Effector memory CD8-positive, alpha-beta T cell (primary cell): ENCODE measurements around the gene TMEM74B.

Experiments used
- ATAC-seq: fragments of 150-1000 bp; cut with Tn5 transposase; replicated peaks from 2 replicates; pipeline ENCODE4 v1.10.0; 2021; ENCODE audit warnings: mild to moderate bottlenecking, moderate library complexity
- DNase-seq, 3 experiments: peaks; one replicate each; pipeline ENCODE4 v3.0.0; 2021
- H3K27ac Mint-ChIP-seq, 2 donors: one replicate each; pipeline ENCODE4 v1.8.0; 2022; ENCODE audit warnings: mild to moderate bottlenecking in 2 of 2, mixed read lengths in 2 of 2, moderate library complexity in 2 of 2
- H3K27me3 Mint-ChIP-seq, 2 donors: one replicate each; pipeline ENCODE4 v1.8.0; 2022; ENCODE audit warnings: mixed read lengths in 2 of 2
- H3K36me3 Mint-ChIP-seq: one replicate; pipeline ENCODE4 v1.8.0; 2022; ENCODE audit warnings: mild to moderate bottlenecking, moderate library complexity, mixed read lengths; ENCODE audit not compliant: insufficient read depth
- H3K4me1 Mint-ChIP-seq, 2 donors: one replicate each; pipeline ENCODE4 v1.8.0; 2022; ENCODE audit warnings: low read depth in 2 of 2, mixed read lengths in 2 of 2
- H3K4me3 Mint-ChIP-seq, 2 donors: one replicate each; pipeline ENCODE4 v1.8.0; 2022; ENCODE audit warnings: mild to moderate bottlenecking in 2 of 2, mixed read lengths in 2 of 2, moderate library complexity in 2 of 2
- H3K9me3 Mint-ChIP-seq, 2 donors: one replicate each; pipeline ENCODE4 v1.8.0; 2022; ENCODE audit warnings: mixed read lengths in 2 of 2

The TMEM74B gene

GRCh38 chr20:1183153-1183552 is 1.6 kb downstream of the TMEM74B start:
- no peak overlapping the region for H3K4me3 Mint-ChIP-seq
- no peaks in the 10 kb centered on the region for H3K9me3 Mint-ChIP-seq
- peaks cover 8 to 10% of the 10 kb centered on the region in 2 donors for H3K4me1 Mint-ChIP-seq
- no peak overlapping the region for H3K27ac Mint-ChIP-seq
- ATAC-seq (no peak), DNase-seq (no peak)
- H3K27me3 Mint-ChIP-seq, result peaks cover 20 to 31% of the 10 kb centered on the region in 2 donors
- H3K36me3 Mint-ChIP-seq, result no peaks in the 10 kb centered on the region

GRCh38 chr20:1182106-1182505 is 2.7 kb downstream of the TMEM74B start:
- Mint-ChIP-seq H3K4me3 (no peak overlapping the region), H3K36me3 (no peaks in the 10 kb centered on the region), H3K27me3 (peaks cover 20 to 31% of the 10 kb centered on the region in 2 donors), H3K27ac (no peak overlapping the region), H3K4me1 (peaks cover 8 to 10% of the 10 kb centered on the region in 2 donors), H3K9me3 (no peaks in the 10 kb centered on the region)
- ATAC-seq (no peak), DNase-seq (no peak)

DNA sequence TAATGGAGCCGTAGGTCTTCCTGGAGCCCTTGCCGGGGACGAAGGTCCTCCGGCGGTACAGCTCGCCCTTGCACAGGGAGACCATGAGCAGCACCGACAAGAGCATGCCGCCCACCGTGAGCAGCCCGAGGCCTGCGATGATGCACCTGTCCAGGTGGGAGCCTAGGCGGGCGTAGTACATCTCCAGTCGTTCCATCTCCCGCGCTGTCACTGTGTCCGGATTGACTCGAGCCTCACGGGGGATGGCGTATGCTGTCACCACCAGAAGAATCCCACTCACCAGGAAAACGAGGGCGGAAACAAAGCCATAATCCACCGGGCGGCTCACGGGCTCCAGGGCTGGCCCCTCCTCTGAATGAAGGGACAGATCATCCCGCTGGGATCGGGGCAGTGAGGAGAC is 3.8 kb downstream of the TMEM74B start:
- no peak overlapping the region for H3K27ac Mint-ChIP-seq
- ATAC-seq, result no peak
- H3K9me3 Mint-ChIP-seq, result no peaks in the 10 kb centered on the region
- peaks cover 5% of the 10 kb centered on the region for H3K36me3 Mint-ChIP-seq
- H3K27me3 Mint-ChIP-seq, result peaks cover 16 to 31% of the 10 kb centered on the region in 2 donors
- no peak overlapping the region for H3K4me3 Mint-ChIP-seq
- no peak for DNase-seq
- peaks cover 7 to 8% of the 10 kb centered on the region in 2 donors for H3K4me1 Mint-ChIP-seq

DNA sequence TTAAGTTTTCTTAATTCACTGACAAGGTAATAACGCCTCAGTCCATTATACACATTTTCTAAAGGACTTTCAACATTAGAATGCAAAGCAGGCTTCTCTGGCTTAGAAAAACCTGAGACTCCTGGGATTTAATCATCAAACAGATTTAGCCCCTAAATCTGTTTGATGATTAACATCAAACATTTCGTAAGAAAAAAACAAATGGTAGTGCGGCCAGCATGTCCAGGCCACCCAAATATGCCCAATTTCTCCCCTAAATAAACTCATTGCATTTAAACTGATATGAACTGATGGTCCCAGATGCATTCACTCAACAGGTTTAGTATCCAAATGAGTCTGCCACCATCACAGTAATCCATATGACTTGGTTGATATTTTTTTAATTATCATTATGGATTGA is 6.2 kb downstream of the TMEM74B start:
- Mint-ChIP-seq H3K4me1 (no peaks in the 10 kb centered on the region), H3K9me3 (no peaks in the 10 kb centered on the region), H3K4me3 (no peak overlapping the region), H3K27me3 (peaks cover 3 to 18% of the 10 kb centered on the region in 2 donors), H3K36me3 (peaks cover 5% of the 10 kb centered on the region), H3K27ac (no peak overlapping the region)
- DNase-seq (no peak), ATAC-seq (no peak)

- H3K9me3 Mint-ChIP-seq, result no peaks in the 10 kb centered on the region
- no peak for ATAC-seq
- H3K36me3 Mint-ChIP-seq, result peaks cover 5% of the 10 kb centered on the region
Observed at GRCh38 chr20:1178103-1178502, 6.7 kb downstream of the TMEM74B start.

GRCh38 chr20:1177680-1178079 is 7.1 kb downstream of the TMEM74B start:
- Mint-ChIP-seq H3K4me3 (no peak overlapping the region), H3K27me3 (peaks cover 0 to 9% of the 10 kb centered on the region in 2 donors), H3K27ac (no peak overlapping the region), H3K9me3 (no peaks in the 10 kb centered on the region), H3K4me1 (no peaks in the 10 kb centered on the region), H3K36me3 (peaks cover 5% of the 10 kb centered on the region)
- DNase-seq, result no peak
- no peak for ATAC-seq

More at GRCh38 chr20:1178103-1178502, 6.7 kb downstream of the TMEM74B start:
- Mint-ChIP-seq H3K4me3 (no peak overlapping the region), H3K27ac (no peak overlapping the region), H3K27me3 (peaks cover 0 to 13% of the 10 kb centered on the region in 2 donors), H3K4me1 (no peaks in the 10 kb centered on the region)
- DNase-seq, result no peak

- DNase-seq (no peak), ATAC-seq (no peak)
- Mint-ChIP-seq H3K27ac (no peak overlapping the region), H3K27me3 (no peaks in the 10 kb centered on the region), H3K4me1 (peaks cover 0 to 4% of the 10 kb centered on the region in 2 donors), H3K4me3 (no peak overlapping the region), H3K36me3 (peaks cover 18% of the 10 kb centered on the region), H3K9me3 (no peaks in the 10 kb centered on the region)
Observed at GRCh38 chr20:1174787-1175186, 10.0 kb downstream of the TMEM74B start.

- Mint-ChIP-seq H3K27ac (no peak overlapping the region), H3K27me3 (no peaks in the 10 kb centered on the region), H3K4me1 (peaks cover 0 to 4% of the 10 kb centered on the region in 2 donors), H3K4me3 (no peak overlapping the region), H3K36me3 (peaks cover 22% of the 10 kb centered on the region), H3K9me3 (no peaks in the 10 kb centered on the region)
- no peak for DNase-seq
- no peak for ATAC-seq
Observed at GRCh38 chr20:1173698-1174097, 11.1 kb downstream of the TMEM74B start.

- H3K36me3 Mint-ChIP-seq, result peaks cover 35% of the 10 kb centered on the region
Observed at GRCh38 chr20:1171461-1172093, 13.2 kb downstream of the TMEM74B start.

DNA sequence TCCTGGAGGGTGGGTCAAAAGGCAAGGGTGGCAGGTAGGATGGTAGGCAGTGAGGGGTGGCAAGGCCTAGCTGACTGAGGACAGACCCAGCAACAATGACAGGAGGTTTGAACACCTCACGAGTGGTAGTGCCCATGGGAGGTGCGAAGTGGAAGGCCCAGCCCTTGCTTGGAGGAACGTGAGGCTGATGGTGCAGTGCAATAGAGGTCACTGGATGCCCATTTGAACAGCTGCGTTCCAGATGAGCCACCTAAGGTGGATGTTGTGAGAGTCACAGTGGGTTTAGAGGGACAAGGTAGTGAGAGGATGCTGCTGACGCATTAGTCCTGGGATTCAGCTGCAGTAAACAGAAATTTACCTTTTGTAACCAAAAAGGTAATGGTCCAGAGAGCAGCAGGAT is 15.6 kb downstream of the TMEM74B start:
- DNase-seq, result no peak
- H3K4me3 Mint-ChIP-seq, result no peak overlapping the region
- peaks cover 0 to 4% of the 10 kb centered on the region in 2 donors for H3K4me1 Mint-ChIP-seq
- H3K27me3 Mint-ChIP-seq, result no peaks in the 10 kb centered on the region
- no peaks in the 10 kb centered on the region for H3K9me3 Mint-ChIP-seq
- peaks cover 55% of the 10 kb centered on the region for H3K36me3 Mint-ChIP-seq
- no peak for ATAC-seq
- H3K27ac Mint-ChIP-seq, result no peak overlapping the region

More at GRCh38 chr20:1171461-1172093, 13.2 kb downstream of the TMEM74B start:
- Mint-ChIP-seq H3K27ac (no peak overlapping the region), H3K27me3 (no peaks in the 10 kb centered on the region), H3K9me3 (no peaks in the 10 kb centered on the region), H3K4me1 (peaks cover 0 to 4% of the 10 kb centered on the region in 2 donors), H3K4me3 (no peak overlapping the region)
- DNase-seq, result no peak
- no peak for ATAC-seq

GRCh38 chr20:1166948-1167720 is 17.6 kb downstream of the TMEM74B start:
- Mint-ChIP-seq H3K4me3 (no peak overlapping the region), H3K4me1 (peaks cover 0 to 4% of the 10 kb centered on the region in 2 donors), H3K9me3 (no peaks in the 10 kb centered on the region), H3K27me3 (no peaks in the 10 kb centered on the region), H3K36me3 (peaks cover 61% of the 10 kb centered on the region), H3K27ac (no peak overlapping the region)
- DNase-seq, result no peak
- ATAC-seq, result no peak

DNA sequence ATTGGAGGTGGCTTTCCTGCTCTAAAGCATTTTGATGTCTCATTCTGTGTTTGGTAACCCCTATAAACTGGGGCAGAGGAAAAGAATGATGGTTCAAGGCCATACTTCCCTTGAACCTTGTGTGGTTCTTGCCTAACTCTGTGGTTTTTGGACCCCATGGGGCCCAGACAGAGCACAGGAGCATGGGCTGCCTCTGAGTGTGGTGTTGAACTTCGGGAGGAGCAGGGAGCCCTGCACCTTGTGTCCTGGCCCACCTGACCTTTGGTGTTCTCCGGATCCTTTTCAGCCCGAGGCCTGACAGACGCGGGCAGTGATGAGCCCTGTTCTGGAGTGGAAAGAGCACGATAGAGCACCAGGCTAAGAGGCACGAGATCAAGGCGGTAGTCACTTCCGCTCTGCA is 18.8 kb downstream of the TMEM74B start:
- Mint-ChIP-seq H3K27ac (peak overlapping the region in 1 of 2 donors; percentile 17), H3K36me3 (peaks cover 57% of the 10 kb centered on the region), H3K27me3 (no peaks in the 10 kb centered on the region), H3K4me3 (no peak overlapping the region), H3K4me1 (peaks cover 1 to 4% of the 10 kb centered on the region in 2 donors), H3K9me3 (no peaks in the 10 kb centered on the region)
- no peak for ATAC-seq
- no peak for DNase-seq

GRCh38 chr20:1165521-1165920 is 19.3 kb downstream of the TMEM74B start:
- H3K36me3 Mint-ChIP-seq, result peaks cover 54% of the 10 kb centered on the region
- H3K27ac Mint-ChIP-seq, result no peak overlapping the region

GRCh38 chr20:1164871-1165270 is 19.9 kb downstream of the TMEM74B start:
- H3K36me3 Mint-ChIP-seq, result peaks cover 49% of the 10 kb centered on the region
- no peak overlapping the region for H3K4me3 Mint-ChIP-seq
- no peak overlapping the region for H3K27ac Mint-ChIP-seq
- no peak for DNase-seq
- peaks cover 0 to 3% of the 10 kb centered on the region in 2 donors for H3K4me1 Mint-ChIP-seq
- no peaks in the 10 kb centered on the region for H3K9me3 Mint-ChIP-seq
- ATAC-seq, result no peak
- no peaks in the 10 kb centered on the region for H3K27me3 Mint-ChIP-seq

More at GRCh38 chr20:1165521-1165920, 19.3 kb downstream of the TMEM74B start:
- Mint-ChIP-seq H3K27me3 (no peaks in the 10 kb centered on the region), H3K4me1 (peaks cover 3 to 4% of the 10 kb centered on the region in 2 donors), H3K9me3 (no peaks in the 10 kb centered on the region), H3K4me3 (no peak overlapping the region)
- no peak for ATAC-seq
- no peak for DNase-seq
